Fibroblast of the aortic adventitia (primary cell): ENCODE measurements around the gene FRS3. TPM values are rescaled to one million over a fixed set of nuclear protein-coding genes. Genes with fewer than 3 reads are reported as not detected.
"Not testable (repeated sequence)": the region's sequence is repeated elsewhere in the genome, so short reads cannot be mapped to it uniquely, and the experiment has no call there.

Source experiments
- DNase-seq: peaks from one replicate; pipeline ENCODE4 v3.0.0-alpha.2; 2010; ENCODE audit warnings: low read depth
- H3K4me3 ChIP-seq: 2 replicates; pipeline ENCODE4 v1.5.1; 2011; ENCODE audit warnings: low read depth, mild to moderate bottlenecking, control low read depth, low read length, moderate library complexity
- total RNA-seq: library from RNA; depleted of rRNA; stranded (reverse); fragments of >200 nt; gene quantifications from 2 replicates; pipeline ENCODE4 v1.2.3, GENCODE V29; 2012; ENCODE audit warnings: low replicate concordance
- TF ChIP-seq, protein P1 (sequence below): IDR thresholded peaks from 2 replicates; pipeline ENCODE4 v1.5.1; 2011; ENCODE audit warnings: mild to moderate bottlenecking, low read length, control low read depth, inconsistent platforms; ENCODE audit not compliant: insufficient read depth

Gene FRS3
- total RNA-seq, 1 donor: 1.4 TPM

DNA sequence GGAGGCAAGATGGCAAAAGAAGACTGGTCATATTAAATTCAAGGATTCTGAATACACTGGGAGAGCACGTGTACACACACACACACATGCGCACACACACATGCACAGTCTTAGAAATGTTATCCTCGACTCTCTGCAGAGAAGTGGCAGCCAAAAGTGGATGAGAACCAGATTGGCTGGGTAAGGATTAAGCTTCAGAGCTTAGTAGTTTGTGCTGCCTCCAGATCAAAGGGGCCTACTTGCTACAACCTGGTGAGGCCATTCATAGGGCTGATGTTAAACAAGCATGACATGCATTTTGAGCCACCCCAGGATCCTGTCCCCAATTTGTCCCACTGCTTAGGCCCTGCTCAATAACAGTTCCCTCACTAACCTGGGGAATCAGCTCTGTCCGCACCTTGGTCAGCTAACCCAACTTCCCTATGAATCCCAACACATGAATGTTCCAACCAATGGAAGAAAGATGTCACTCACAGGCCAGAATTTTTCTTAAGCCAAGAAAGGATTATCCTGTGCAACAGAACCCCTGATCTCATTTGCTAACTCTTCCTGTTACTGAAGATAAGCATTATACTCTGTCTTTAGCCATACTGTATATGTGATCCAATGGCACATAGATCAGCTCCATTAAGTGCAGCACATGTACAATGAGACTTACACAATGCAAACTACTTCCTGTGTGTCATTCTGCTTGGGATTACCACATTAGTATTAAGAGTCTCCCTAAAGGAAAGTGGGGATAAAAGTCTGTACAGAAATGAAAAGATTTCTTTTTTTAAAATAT lies 38.8 kb upstream of the FRS3 start:
- no peak overlapping the region for H3K4me3 ChIP-seq
- no peak for DNase-seq
- TF ChIP-seq, protein P1, sequence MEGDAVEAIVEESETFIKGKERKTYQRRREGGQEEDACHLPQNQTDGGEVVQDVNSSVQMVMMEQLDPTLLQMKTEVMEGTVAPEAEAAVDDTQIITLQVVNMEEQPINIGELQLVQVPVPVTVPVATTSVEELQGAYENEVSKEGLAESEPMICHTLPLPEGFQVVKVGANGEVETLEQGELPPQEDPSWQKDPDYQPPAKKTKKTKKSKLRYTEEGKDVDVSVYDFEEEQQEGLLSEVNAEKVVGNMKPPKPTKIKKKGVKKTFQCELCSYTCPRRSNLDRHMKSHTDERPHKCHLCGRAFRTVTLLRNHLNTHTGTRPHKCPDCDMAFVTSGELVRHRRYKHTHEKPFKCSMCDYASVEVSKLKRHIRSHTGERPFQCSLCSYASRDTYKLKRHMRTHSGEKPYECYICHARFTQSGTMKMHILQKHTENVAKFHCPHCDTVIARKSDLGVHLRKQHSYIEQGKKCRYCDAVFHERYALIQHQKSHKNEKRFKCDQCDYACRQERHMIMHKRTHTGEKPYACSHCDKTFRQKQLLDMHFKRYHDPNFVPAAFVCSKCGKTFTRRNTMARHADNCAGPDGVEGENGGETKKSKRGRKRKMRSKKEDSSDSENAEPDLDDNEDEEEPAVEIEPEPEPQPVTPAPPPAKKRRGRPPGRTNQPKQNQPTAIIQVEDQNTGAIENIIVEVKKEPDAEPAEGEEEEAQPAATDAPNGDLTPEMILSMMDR: no peak

DNA sequence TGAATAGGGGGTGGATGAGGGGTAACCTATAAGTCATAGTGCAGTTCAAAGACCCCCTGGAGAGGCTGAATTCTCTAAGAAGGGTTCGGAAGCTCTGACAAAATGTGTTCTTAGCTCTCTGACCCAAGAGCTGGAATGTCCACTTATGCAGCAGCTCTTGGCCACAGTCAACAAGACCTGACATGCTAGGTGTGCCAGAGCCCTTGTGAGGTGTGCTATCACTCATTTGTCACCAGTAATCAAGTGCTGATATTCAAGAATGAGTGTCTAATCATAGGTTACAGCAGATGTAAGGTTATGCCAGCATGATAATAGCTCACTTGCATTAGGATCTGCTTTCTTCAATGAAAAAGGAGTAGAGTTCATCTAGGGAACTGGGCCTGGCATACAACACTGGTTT lies 35.9 kb upstream of the FRS3 start:
- TF ChIP-seq, protein P1: no peak
- no peak for DNase-seq
- H3K4me3 ChIP-seq: no peak overlapping the region

DNA sequence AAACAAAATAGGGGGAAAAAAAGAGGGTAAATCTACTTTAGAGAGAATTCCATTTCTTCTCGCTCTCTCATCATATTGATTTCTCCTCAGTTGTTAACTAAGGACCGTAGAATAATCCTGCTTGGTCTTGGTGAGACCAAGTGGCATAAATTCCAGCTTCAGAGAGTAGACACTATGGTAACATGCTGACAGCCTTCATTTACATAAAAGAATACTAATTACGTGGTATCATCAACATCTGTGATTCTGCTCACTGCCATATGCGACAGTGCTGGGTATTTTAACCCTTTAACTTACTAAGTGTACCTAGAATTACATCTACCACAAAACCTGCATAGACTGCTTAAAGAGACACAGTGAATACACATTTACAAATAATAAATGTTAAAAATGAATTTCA lies 34.9 kb upstream of the FRS3 start:
- no peak overlapping the region for H3K4me3 ChIP-seq
- TF ChIP-seq, protein P1: no peak
- no peak for DNase-seq

DNA sequence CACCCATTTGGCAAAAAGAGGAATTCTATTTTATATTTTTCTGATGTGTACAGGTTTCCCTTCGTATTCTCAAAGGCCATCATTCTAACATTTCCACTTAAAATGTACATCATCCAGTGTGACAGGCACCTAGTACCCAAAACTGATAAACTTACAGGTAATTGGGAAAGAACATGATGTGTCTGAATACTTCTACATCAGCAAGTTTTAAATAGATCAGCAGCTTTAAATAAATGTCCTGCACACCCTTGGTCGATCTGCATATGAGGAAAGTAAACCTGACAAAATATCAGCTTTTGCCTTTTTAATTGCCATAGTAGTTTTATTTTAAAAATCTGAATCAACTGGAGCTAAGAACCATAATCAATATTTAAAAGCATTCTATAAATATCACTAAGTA lies 34.3 kb upstream of the FRS3 start:
- TF ChIP-seq, protein P1: no peak
- H3K4me3 ChIP-seq: no peak overlapping the region
- DNase-seq: no peak

DNA sequence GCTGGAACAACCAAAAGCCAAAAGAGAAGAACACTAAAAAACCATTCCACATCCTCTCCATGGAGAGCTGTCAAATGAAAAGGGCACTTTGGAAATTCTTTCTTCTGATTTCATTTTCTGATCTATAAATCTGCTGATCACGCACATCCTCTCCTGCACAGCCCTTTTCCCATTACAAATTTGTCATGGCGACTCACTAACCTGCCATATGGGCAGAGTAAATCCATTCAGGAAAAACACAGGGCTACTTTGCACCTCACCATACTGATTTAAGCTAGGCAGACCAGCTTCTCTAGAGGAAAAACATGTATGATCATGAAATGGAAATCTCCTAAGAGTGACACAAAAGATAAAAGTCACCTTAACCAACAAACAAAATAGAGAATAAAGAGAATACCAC lies 33.8 kb upstream of the FRS3 start:
- TF ChIP-seq, protein P1: no peak
- H3K4me3 ChIP-seq: no peak overlapping the region
- no peak for DNase-seq

DNA sequence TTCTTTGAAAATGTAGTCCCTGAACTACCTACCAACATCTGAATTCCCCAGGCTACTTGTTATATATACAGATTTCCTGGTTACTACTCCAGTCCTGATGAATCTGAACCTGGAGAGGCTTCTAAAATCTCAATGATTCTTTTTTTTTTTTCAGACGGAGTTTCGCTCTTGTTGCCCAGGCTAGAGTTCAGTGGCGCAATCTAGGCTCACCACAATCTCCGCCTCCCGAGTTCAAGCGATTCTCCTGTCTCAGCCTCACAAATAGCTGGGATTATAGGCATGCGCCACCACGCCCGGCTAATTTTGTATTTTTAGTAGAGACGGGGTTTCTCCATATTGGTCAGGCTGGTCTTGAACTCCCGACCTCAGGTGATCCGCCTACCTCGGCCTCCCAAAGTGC lies 32.2 kb upstream of the FRS3 start:
- H3K4me3 ChIP-seq, DNase-seq: not testable (repeated sequence)

DNA sequence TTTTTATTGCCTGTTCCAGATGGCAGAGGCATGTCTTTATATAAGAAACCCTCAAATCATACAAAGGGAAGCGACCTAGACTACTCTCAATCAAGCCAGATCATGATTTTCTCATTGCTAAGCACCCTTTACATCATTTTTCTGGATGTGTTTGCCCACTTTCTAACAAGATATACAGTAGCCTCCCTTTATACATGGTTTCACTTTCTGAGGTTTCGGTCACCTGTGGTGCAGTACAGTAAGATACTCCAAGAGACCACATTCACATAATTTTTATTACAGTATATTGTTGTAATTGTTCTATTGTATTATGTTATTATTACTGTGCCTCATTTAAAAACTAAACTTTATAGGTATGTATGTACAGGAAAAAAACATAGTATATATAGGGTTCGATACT lies 31.4 kb upstream of the FRS3 start:
- H3K4me3 ChIP-seq: no peak overlapping the region
- DNase-seq: no peak
- TF ChIP-seq, protein P1: no peak
